ENCODE measurements around the gene KCNMB2. TPM values are rescaled to one million over a fixed set of nuclear protein-coding genes. Genes with fewer than 3 reads are reported as not detected.

Gene KCNMB2
- total RNA-seq, 1 donor from 2014 or later = 0.27 TPM

- TF ChIP-seq CTCF (IDR thresholded peaks at IDR 0.05) = no peak
- H3K27me3 Mint-ChIP-seq (ENCODE audit: low read depth) = peaks cover 9% of the 10 kb centered on the region
- H3K27ac Mint-ChIP-seq (ENCODE audit: unreplicated experiment) = no peak overlapping the region
- H3K9me3 Mint-ChIP-seq (ENCODE audit: low read depth) = no peaks in the 10 kb centered on the region
- no peaks in the 10 kb centered on the region for H3K4me1 Mint-ChIP-seq (ENCODE audit: low read depth)
- H3K36me3 Mint-ChIP-seq (ENCODE audit: low read depth) = no peaks in the 10 kb centered on the region
- no peak overlapping the region for H3K4me3 Mint-ChIP-seq (ENCODE audit: unreplicated experiment)
- DNase-seq (ENCODE audit: low spot score) = no peak
These were observed 32.0 kb downstream of the KCNMB2 start for GRCh38 chr3:178568155-178568731.

DNA sequence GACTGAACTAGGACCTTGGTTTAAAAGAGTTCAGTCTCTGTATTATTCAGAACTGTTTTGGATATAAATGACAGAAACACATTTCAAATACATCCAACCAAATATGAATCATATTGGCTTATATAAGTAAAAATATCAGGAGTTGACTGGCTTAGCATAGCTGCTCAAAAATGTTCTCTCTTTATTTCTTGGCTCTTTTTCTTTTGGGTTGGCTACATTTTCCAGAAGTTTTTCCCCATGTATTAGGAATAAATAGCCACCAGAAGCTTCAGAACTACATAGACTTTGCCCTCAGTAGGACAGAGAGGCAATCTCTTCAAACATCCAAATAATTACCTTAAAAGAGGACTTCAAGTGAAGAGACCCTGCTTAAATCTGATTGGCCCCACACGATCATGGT is 32.7 kb downstream of the KCNMB2 start:
- H3K27me3 Mint-ChIP-seq (ENCODE audit: low read depth) = peaks cover 9% of the 10 kb centered on the region
- no peaks in the 10 kb centered on the region for H3K9me3 Mint-ChIP-seq (ENCODE audit: low read depth)
- H3K36me3 Mint-ChIP-seq (ENCODE audit: low read depth) = no peaks in the 10 kb centered on the region
- no peak for TF ChIP-seq CTCF (IDR thresholded peaks at IDR 0.05)
- no peak overlapping the region for H3K4me3 Mint-ChIP-seq (ENCODE audit: unreplicated experiment)
- no peak overlapping the region for H3K27ac Mint-ChIP-seq (ENCODE audit: unreplicated experiment)
- no peaks in the 10 kb centered on the region for H3K4me1 Mint-ChIP-seq (ENCODE audit: low read depth)
- DNase-seq (ENCODE audit: low spot score) = no peak

- TF ChIP-seq CTCF (IDR thresholded peaks at IDR 0.05) = no peak
- no peak overlapping the region for H3K4me3 Mint-ChIP-seq (ENCODE audit: unreplicated experiment)
- DNase-seq (ENCODE audit: low spot score) = no peak
- H3K9me3 Mint-ChIP-seq (ENCODE audit: low read depth) = no peaks in the 10 kb centered on the region
- H3K27ac Mint-ChIP-seq (ENCODE audit: unreplicated experiment) = no peak overlapping the region
- H3K36me3 Mint-ChIP-seq (ENCODE audit: low read depth) = no peaks in the 10 kb centered on the region
- H3K4me1 Mint-ChIP-seq (ENCODE audit: low read depth) = no peaks in the 10 kb centered on the region
- peaks cover 9% of the 10 kb centered on the region for H3K27me3 Mint-ChIP-seq (ENCODE audit: low read depth)
These were observed 33.6 kb downstream of the KCNMB2 start for GRCh38 chr3:178569826-178570225.

DNA sequence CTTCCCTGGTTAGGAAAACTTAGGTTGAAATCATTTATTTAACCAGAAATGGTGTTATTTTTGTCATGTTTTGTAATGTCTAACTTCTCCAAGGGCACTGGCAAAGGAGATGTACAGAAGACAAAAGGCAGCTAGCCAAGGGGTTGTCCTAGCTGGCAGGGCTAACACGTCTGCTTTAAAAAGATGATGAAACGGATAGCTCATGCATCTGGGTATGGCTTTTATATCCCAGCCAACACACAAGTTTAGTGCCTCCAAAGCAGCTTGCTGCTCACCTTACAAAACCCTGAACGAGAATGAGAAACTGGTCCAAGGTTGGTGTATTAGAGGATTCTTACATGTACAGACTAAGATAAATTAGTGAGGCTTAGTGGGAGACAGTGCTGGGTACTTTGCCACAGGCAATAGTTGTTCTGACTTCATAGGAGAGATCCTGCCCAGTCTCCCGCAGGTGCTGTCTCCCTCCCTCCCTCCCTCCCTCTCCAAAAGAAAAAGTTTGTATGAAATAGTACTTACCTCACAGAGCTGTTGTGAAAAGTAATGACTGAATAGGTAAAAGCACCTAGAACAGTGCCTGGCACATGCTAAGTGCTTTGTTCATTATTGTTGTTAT is 47.8 kb downstream of the KCNMB2 start:
- Mint-ChIP-seq H3K27me3 (ENCODE audit: low read depth) (peaks cover 5% of the 10 kb centered on the region), H3K36me3 (ENCODE audit: low read depth) (peaks cover 7% of the 10 kb centered on the region), H3K4me3 (ENCODE audit: unreplicated experiment) (no peak overlapping the region), H3K9me3 (ENCODE audit: low read depth) (peaks cover 19% of the 10 kb centered on the region), H3K4me1 (ENCODE audit: low read depth) (no peaks in the 10 kb centered on the region), H3K27ac (ENCODE audit: unreplicated experiment) (no peak overlapping the region)
- no peak for TF ChIP-seq CTCF (IDR thresholded peaks at IDR 0.05)
- no peak for DNase-seq (ENCODE audit: low spot score)

DNA sequence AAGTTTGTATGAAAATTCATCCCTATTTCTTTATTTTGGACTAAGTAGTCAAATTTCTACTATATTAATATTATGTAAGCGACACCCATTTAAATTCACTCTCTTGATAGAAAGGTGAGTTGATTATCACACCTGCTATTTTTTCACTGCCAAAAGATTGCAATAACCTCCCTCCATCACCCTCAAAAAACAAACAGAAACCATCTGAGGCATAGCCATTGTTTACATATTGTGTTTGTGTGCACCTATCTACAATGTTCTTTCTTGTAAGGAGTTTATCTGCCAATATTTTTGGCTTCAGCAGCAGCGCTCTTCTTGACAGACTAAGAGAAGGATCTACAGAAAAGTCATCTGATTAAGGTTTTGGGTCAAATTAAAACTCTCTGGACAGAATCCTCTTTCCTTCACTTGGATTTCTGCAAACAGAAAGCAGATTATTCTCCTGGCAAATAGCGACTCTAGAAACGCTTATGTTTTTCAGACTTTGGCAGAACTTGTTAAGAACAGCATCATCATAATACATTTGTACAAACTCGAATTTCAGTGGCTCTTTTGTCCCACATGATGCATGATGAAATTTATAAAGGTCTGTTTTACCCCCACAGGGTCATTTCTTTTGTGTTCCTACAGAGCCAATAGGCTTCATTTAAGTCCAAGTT is 48.6 kb downstream of the KCNMB2 start:
- TF ChIP-seq CTCF (IDR thresholded peaks at IDR 0.05) = no peak
- H3K9me3 Mint-ChIP-seq (ENCODE audit: low read depth) = peaks cover 11% of the 10 kb centered on the region
- no peak overlapping the region for H3K4me3 Mint-ChIP-seq (ENCODE audit: unreplicated experiment)
- DNase-seq (ENCODE audit: low spot score) = no peak
- peaks cover 2% of the 10 kb centered on the region for H3K36me3 Mint-ChIP-seq (ENCODE audit: low read depth)
- H3K27me3 Mint-ChIP-seq (ENCODE audit: low read depth) = peaks cover 4% of the 10 kb centered on the region
- no peak overlapping the region for H3K27ac Mint-ChIP-seq (ENCODE audit: unreplicated experiment)
- no peaks in the 10 kb centered on the region for H3K4me1 Mint-ChIP-seq (ENCODE audit: low read depth)

Measured in chondrocyte (in vitro differentiated cells).